ENCODE data around the gene PARD3.

DNA sequence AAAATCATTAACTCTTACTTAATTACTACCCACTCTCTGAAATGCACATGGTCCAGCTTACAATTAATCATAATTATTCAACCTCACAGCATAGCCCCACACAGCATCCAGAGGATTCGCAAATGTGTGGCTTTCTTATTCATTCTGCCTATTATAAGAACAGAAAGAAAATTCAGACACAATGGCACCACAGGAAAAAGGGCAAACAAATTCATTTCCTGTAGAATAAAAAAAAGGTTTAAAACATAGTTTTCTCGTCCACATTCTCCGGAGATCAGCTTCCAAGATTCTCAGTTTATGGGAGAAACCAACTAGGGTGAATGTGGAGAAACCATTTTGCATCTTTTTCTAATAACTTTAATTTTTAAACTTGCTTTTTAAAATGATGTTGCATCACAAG is 201.6 kb downstream of the PARD3 start:
- TF ChIP-seq EZH2 (IDR thresholded peaks at IDR 0.05; ENCODE audit: insufficient read depth, poor library complexity, severe bottlenecking) = no peak
- no peak for TF ChIP-seq EZH2phosphoT487 (IDR thresholded peaks at IDR 0.05; ENCODE audit: insufficient read depth, low read depth)
